AG09319 (cell line): Measurements from ENCODE around the gene PLCD4.

Experiments used
- DNase-seq: peaks from one replicate; pipeline ENCODE4 v3.0.0-alpha.2; 2010; ENCODE audit warnings: low read depth; ENCODE audit errors: extremely low read depth
- TF ChIP-seq, protein P1 (sequence below): IDR thresholded peaks from 2 replicates; pipeline ENCODE4 v1.5.1; 2011; ENCODE audit warnings: low read depth, mild to moderate bottlenecking, inconsistent platforms, low read length, moderate library complexity

PLCD4 gene

DNA sequence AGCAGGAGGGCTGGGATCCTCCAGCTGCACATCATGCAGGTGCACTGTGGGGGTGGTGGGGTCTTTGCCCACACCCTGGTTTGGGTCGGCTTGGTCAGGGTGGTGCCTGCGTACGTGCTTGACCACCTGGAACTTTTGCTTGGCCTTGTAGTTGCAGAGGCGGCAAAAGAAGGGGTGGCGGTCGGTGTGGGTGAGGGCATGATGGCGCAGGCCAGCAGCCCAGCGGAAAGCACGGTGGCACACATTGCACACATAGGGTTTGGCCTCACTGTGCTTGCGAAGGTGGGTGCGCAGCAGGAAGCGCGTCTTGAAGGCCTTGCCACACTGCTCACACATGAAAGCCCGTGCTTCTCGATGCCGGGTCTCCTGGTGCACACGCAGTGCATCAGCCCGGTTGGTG is 30.7 kb downstream of the PLCD4 start:
- DNase-seq = no peak
- TF ChIP-seq, protein P1, sequence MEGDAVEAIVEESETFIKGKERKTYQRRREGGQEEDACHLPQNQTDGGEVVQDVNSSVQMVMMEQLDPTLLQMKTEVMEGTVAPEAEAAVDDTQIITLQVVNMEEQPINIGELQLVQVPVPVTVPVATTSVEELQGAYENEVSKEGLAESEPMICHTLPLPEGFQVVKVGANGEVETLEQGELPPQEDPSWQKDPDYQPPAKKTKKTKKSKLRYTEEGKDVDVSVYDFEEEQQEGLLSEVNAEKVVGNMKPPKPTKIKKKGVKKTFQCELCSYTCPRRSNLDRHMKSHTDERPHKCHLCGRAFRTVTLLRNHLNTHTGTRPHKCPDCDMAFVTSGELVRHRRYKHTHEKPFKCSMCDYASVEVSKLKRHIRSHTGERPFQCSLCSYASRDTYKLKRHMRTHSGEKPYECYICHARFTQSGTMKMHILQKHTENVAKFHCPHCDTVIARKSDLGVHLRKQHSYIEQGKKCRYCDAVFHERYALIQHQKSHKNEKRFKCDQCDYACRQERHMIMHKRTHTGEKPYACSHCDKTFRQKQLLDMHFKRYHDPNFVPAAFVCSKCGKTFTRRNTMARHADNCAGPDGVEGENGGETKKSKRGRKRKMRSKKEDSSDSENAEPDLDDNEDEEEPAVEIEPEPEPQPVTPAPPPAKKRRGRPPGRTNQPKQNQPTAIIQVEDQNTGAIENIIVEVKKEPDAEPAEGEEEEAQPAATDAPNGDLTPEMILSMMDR = no peak

DNA sequence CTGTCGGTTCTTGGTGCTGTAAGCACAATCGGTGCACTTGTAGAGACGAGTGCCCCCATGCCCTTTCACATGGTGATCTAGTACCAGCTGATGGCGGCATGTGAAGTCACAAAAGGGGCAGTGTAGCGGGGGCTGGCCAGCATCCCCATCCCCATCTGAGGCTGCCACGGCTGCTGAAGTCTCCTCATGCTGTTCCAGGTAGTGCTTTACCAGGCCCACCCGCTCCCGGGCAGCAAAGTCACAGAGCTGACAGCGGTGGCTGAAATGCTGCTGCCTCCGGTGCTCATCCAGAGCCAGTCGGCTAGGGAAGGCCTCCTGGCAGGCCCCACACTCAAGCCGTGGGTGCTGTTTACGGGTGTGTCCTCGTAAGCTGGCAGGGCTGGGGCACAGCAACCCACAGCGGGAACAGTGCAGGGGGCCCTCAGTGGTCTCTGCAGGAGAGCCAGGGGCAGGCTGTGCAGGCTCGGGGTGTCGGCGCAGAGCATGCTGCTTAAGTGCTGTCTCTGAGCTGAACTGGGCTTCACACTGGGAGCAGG is 34.5 kb downstream of the PLCD4 start:
- DNase-seq = no peak
- TF ChIP-seq, protein P1 = no peak

DNA sequence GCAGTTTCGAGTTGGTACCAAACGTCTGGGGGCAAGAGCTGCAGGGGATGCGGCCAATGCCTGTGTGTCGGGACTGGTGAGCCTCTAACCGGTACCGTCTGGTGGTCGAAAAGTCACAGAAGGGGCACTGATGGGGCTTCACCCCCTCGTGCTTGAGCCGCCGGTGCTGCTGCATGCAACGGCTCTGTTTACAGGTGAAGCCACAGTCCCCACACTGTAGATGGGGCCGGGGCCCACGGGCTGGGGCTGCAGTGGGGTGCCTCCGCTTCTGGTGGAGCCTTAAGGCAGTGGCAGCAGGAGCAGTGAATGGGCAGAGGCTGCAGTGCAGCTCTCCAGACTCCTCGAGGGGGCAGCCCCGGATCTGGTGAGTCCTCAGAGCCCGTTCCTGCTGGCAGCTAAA is 35.1 kb downstream of the PLCD4 start:
- TF ChIP-seq, protein P1 = no peak
- no peak for DNase-seq

DNA sequence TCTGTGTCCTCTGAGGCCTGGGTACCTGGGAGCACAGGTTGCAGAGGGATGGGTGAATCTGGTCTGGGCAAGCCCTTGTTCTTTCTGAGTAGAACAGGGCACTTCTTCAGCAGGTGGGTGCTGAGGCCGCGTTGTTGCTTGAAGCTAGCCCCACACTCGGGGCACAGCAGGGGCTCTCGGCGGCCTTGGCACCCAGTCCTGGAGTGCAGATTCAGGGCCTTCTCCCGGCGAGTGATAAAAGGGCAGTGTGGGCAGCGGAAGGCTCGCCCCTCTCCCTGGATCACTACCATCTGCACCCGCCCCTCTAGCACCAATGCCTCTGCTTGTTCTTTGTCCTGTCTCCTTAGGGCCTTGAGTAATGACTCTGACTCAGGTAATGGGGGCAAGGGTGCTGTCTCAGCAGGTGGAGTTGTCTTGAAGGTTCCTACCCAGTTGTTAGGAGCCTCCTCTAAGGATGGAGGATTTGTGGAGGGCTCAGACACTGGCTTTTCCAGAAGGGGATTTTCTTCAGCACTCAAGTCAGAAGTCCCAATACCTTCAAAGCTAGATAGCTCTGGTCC is 36.1 kb downstream of the PLCD4 start:
- DNase-seq = no peak
- TF ChIP-seq, protein P1 = no peak

DNA sequence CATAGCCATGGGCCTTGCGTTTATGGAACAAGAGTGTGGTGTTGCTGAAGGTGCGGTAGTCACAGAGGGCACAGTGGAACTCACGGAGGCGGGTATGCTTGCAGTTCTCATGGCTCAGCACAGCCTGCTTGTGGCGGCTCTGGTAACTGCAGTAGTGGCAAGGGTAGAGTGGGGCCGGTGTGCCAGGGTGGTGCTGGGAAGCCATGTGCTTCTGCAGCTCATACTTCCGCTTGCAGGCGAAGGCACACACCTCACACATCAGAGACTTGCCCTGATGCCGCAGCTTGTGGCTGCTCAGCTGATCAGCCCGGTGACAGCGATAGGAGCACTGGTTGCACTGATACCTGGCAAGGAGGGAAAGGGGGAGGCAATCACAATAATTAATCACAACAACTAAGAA is 37.0 kb downstream of the PLCD4 start:
- DNase-seq = no peak
- TF ChIP-seq, protein P1 = no peak

DNA sequence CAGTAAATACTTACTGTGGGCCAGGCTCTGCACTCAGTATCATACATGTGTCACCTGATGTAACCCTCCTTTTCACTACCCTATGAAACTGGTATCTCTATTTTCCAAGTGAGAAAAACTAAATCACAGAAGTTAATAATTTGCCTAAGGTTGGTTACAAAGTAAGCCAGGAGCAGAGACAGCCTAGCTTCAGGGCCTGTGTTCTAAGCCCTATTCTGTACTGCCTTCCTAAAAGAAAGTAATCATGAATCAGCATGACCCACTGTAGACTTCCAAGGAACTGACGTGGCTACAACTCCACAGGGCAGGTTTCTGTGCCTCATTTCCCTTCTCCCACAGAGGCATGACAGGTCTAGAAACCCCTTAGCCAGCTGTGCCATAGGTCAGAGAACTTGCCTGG is 37.4 kb downstream of the PLCD4 start:
- DNase-seq = no peak

DNA sequence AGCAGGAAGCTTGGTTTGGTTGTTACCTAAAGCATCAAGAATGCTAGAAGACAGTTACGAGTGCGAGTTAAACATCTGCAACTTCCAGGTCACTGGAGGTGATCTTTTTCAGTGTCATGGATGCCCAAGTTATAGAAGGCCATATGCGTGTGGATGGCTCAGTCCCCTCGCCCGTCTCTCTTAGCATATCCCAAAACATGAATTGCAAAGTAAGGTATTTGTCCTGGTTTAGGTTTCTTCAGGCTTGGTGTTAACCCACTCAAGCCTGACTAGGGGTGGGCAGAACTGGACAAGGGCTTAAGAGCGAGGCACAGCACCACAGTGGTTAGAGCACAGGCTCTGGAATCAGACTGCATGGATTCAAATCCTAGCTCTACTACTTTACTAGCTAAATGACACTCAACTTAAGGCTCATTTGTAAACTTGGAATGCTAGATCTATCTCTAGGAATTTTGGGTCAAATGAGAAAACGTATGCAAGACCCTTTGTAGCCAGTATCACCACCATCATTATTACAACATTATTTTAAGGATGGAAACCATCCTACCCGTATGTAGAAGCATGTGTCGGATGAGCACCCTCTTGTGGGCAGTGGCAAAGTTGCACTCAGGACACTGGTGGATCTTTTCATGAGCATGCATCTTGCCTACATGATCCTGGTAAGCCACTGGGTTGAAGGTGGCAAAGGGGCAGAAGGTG is 40.5 kb downstream of the PLCD4 start:
- peak; percentile 28 for DNase-seq
- TF ChIP-seq, protein P1 = peak; percentile 89

More for the DNA sequence above, 37.4 kb downstream of the PLCD4 start:
- TF ChIP-seq, protein P1 = no peak
